ENCODE results near the gene TVP23B. TPM values are rescaled to one million over a fixed set of nuclear protein-coding genes. Genes with fewer than 3 reads are reported as not detected.

The TVP23B gene
- polyA plus RNA-seq, 1 donor from 2014 or later: 71.5 TPM

Other genes starting within 250 kb of the TVP23B start
- gene TBC1D28, start 136.8 kb upstream of the TVP23B start, polyA plus RNA-seq: 2.1 and 2.2 TPM in 2 replicates
- gene FOXO3B, start 98.9 kb upstream of the TVP23B start, polyA plus RNA-seq: 4.0 and 4.2 TPM in 2 replicates
- gene FBXW10, start 37.1 kb upstream of the TVP23B start, polyA plus RNA-seq: 0.21 and 0.56 TPM in 2 replicates
- 358 and 378 TPM in 2 replicates for gene PRPSAP2, start 76.9 kb downstream of the TVP23B start, polyA plus RNA-seq
- gene SLC5A10, start 171.0 kb downstream of the TVP23B start, polyA plus RNA-seq: not detected in 2 replicates
- 0.12 TPM in 1 of 2 replicates, not detected in the other for gene FAM83G, start 223.6 kb downstream of the TVP23B start, polyA plus RNA-seq